CD4-positive, alpha-beta T cell treated with Interferon alpha-2 for 1 hour (primary cell): ENCODE data around the gene KCNH8.

Experiments used
- DNase-seq, 2 donors: peaks; one replicate each; pipeline ENCODE4 v3.0.0-alpha.2; 2020 to 2022

KCNH8 gene

DNA sequence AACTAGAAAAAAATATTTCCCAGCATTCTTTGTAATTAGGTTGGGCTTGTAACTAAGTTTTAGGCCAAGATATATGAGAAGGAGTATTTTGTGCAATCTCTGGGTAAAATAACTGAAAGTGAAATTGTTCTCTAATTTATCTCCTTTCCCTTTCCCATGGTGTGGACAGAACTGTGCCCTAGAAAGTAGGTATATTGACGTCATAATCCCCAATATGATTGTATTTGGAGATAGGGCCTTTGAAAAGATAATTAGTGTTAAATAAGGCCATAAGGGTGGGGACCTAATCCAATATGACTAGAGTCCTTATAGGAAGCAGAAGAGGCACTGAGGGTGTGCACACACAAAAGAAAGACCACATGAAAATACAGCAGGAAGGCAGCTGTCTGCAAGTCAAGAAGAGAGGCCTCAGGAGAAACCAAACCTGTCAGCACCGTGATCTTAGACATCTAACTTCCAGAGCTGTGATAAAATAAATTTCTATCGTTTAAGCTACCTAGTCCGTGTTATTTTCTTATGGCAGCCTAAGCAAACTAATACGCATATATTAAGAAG lies 106.6 kb downstream of the KCNH8 start:
- no peak for DNase-seq

DNA sequence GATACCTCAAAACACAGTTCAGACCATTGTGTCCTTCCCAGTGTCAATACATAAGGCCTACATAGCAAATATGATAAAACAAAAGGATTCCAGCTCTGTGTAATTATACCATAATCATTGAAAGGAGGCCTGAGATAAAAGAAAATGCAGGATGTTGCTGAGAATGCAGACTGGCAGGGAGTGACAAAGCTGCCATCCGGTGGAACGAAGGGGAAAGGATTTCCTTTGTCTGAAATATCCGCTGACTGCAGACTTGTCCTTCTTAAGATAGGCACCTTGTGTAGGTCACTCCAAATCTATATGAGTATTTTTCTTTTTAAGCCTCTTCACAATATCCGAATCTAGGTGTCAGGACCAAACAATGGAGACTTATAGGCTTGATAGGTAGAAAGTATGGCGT lies 108.0 kb downstream of the KCNH8 start:
- DNase-seq = no peak

DNA sequence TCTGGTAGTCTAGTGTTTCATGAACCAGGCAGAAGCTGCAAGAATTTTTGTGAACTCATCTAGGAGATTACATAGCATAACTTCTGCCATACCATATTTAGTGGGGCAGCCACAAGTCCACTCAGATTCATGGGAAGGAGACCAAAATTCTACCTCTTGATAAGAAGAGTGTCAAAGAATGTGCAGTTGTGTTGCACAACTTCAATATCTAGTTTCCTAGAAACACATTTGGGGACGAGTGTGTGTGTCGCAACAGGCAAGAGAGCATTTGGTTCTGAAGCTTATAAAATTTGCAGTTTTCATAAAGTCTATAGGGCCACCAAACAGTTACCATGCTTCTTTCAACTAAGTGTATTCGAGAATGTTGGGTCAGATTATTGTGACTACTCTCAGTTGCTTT lies 115.3 kb downstream of the KCNH8 start:
- DNase-seq = no peak

- no peak for DNase-seq
These were observed 116.1 kb downstream of the KCNH8 start for GRCh38 chr3:19264424-19264823.

- no peak for DNase-seq
These were observed 118.7 kb downstream of the KCNH8 start for GRCh38 chr3:19267040-19267439.

DNA sequence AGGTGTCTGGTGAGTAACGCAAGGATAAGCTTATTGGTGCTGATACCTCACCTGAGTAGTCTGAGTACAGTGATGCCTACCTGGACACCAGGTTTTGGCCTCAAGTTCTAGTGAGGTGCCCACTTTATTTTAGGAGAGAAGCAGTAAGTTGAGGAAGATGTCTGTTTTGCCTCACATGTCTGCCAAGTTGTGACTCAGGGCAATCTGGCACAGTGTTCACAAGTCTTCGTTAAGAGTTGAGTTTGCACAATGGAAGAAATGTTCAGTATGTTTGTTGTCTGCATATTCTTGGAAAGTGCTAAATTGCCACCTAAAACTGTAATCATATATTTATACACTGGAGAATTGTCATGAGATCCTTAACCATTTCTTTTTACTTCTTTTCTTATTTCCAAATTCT lies 122.2 kb downstream of the KCNH8 start:
- DNase-seq = no peak

DNA sequence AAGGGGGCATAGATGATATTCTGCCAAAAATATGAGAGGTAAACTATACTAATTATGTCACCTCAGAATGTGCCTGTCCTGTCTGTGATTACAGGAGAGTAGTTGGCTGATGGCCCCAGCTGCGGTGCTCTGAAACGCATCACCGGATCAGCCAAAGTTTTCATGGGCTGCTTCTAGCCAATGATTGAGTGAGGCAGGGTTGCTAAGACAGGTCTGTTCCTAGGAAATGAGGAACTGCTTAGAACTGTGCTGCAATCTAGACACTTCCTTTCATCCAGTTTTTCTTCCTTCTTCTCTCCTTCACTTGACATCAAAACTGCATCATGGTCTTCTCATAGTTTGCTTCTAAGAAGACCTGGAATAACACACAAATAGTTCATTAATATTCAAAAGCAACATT lies 124.0 kb downstream of the KCNH8 start:
- DNase-seq = no peak

DNA sequence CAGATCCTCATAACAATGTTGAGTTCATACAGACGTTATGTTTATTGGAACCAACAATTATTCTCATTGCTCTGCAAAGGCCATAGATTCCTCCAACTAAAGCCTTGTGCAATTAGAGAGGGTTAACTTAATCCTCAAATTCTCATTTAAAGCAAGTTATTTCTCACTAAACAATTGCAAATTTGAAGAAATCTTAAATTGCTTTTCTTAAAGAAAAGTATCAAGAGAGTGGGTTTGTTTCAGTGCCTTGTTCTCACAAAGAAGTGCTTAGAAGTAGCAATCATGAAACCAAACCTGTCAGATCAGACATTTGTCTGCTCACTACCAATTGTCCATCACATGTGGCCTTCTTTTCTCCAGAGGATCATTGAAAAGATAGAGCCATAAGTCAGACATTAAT lies 124.8 kb downstream of the KCNH8 start:
- no peak for DNase-seq

DNA sequence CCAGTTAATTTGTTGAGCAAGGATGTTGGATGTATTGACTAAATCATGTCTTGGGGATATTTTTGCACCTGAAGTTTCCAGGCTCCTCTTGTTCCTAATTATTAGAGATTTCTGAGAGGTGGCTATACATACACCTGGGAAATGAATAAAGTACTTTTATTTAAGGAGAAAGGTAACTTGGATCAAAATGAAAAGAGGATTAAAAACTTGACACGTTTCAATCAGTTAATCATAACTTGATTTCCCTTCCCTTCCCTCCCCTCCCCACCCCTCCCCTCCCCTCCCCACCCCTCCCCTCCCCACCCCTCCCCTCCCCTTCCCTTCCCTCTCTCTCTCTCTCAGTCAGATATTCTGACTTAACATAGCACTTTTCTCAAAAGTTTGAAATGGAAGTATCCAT lies 126.3 kb downstream of the KCNH8 start:
- DNase-seq = no peak

- no peak for DNase-seq
These were observed 136.7 kb downstream of the KCNH8 start for GRCh38 chr3:19284974-19285373.

DNA sequence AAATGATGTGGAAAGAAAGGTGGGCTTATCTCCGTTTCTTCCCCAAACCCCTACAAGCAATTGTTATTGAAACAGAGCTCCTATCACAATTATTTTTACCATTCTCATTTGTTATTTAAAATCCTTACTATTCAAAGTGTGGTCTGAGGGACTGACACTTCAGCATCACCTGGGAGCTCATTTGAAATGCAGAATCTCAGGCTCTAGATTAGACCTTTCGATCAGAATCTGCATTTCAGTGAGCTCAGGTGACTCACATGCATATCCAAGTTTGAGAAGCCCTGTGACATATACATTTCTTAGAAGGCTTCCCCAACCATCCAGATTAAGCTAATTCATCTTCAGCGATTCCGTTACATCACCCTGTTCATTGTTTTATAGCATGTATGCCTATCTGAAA lies 145.0 kb downstream of the KCNH8 start:
- no peak for DNase-seq

GRCh38 chr3:19295208-19295607 lies 146.9 kb downstream of the KCNH8 start:
- DNase-seq = no peak

- DNase-seq = no peak
These were observed 183.6 kb downstream of the KCNH8 start for GRCh38 chr3:19331931-19332330.

DNA sequence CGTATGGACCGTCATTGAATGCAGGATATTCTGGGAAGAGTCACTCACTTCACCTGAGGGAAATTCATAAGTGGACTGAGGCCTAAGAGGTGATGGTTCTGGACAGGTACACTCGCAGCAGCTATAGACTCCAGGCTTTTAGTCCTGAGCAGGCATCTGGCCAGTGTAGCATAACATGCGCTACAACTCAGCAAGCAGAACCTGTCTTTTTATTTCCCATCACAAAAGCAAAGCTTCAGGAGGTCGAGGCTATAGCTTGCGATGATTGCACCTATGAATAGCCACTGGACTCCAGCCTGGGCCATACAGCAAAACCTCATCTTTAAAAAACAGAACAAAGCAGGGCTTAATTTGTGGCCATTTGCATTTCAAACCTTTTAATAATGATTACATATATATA lies 185.8 kb downstream of the KCNH8 start:
- DNase-seq = no peak

- DNase-seq = no peak
These were observed 190.5 kb downstream of the KCNH8 start for GRCh38 chr3:19338769-19339168.

- DNase-seq = no peak
These were observed 194.1 kb downstream of the KCNH8 start for GRCh38 chr3:19342389-19342788.

DNA sequence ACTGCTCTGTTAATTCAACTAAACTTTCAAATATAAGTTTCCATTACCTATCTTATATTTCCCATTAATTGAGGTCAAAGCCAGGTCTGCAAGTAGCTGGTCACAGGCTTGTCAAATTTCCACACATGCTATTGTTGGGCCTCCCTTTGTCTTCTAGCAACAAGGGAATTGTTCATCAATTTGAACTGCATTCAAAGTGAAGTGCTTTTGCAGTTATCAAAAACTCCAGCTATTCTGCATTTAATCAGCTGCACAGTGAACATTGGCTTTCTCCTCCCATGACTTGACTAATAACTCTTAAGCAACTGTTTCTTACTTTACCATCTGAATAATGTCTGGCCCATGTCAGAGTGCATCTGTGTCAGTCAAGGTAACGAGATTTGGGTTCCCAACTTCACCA lies 198.4 kb downstream of the KCNH8 start:
- DNase-seq = no peak

DNA sequence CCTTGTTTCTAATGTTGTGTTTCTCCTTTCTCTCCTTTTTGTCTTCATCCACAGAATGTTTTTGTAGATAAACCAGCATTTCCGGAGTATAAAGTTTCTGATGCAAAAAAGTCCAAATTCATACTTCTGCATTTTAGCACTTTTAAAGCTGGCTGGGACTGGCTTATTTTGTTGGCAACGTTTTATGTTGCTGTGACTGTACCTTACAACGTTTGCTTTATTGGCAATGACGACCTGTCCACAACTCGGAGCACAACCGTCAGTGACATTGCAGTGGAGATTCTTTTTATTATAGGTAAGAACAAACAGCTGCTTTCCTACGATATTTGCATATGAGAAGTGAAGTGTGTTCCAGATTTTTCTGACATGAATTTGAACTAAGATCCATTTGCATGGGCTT lies 199.4 kb downstream of the KCNH8 start:
- DNase-seq = peak in 1 of 2 donors; percentile 26

DNA sequence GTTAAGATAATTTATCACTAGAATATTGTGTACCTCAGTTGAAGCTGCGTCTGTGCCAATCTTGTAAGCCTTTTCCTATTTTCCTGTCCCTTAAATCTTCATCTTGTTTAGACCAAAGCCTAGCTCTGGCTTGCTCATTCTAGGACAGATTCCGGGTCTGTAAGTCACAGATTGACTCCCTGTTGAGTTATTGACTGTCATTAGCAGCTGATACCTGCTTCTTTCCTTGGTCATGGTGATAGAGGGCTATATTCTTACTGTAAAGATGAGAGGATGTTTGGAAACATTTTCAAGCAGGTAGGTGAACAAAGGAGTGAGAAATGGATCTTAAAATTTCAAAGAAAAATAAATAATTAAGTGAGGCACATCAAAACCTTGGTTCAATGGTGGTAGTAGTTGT lies 200.2 kb downstream of the KCNH8 start:
- DNase-seq = no peak

DNA sequence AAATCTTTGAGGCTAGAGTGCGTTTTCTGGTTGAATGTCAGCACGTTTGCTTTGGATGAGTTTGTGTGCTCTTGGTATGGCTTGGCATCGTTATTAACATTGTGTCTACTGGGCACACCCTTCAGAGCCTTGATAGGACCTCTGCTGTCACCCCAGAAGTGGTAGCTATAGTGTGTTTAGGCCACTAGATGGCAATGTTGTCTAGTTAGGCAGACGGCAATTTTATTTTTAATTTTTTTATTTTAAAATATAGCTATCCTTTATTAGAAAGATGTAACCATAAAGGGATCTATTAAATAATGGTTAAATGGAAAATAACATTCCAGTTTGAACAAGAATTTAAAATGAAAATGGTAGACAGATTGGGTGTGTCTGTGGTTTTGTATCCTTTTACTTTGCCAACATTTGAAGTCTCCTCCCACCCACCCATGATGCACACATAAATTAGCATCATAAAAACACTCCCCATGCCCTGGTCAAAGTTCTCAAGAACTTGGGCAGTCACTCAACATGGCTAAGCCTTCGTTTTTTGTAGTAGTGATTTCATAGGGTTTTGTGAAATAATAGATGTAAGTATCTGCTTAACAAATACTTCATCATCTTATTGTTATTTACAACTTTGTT lies 200.7 kb downstream of the KCNH8 start:
- peak; percentile 9 to 19 for DNase-seq

DNA sequence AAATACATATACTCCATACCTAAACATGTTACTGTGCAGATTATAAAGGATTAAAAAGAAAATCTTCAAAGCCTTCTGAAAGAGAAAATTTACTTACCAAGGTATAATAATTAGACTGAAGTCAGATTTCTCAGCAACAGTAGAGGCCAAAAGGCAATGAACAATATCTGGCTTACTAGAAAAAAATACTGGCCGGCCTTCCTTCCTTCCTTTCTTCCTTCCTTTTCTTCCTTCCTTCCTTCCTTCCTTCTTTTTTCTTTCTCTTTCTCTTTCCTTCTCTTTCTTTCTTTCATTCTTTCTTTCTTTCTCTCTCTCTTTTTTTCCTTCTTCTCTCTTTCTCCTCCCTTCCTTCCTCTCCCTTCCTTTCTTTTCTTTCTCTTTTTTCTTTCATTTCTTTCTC lies 209.6 kb downstream of the KCNH8 start:
- no peak for DNase-seq

GRCh38 chr3:19363071-19363470 lies 214.8 kb downstream of the KCNH8 start:
- DNase-seq = no peak

- no peak for DNase-seq
These were observed 215.8 kb downstream of the KCNH8 start for GRCh38 chr3:19364148-19364547.

DNA sequence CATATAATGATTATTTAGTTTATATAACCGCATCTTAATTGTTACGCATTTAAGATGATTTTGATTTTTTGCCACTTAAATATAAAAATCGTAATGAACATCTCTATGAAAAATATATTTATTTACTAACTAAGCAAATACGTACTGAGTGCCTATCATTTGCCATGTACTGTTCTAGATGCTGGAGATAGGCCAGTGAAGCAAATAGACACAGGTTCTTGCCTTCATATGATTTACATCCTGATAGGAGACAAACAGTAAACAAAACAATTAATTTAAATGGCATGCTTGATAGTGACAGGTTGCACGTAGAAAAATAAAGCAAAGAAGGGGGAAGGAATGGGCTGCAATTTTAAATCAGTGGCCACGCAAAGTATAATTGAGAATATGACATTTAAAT lies 217.2 kb downstream of the KCNH8 start:
- no peak for DNase-seq

DNA sequence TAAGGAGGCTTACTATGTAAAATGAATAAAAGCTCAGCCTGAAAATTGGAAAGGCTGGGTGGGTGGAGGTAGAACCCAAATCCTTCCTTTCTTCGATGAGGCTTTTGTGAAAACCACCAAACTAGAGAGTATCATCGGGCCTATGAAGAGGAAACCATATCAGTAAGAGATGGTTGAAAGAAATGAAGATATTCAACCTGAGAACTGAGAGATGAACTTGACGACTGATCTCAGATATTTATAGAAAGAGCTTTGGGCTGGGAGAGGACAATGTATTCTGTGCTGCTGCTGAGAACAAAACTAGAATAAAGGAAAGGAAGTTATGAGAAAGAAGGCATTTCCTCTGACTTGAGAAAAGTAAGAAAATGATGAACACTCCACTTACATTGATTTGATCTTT lies 236.6 kb downstream of the KCNH8 start:
- DNase-seq = no peak
